ENCODE measurements around the gene DZIP1L. TPM values are rescaled to one million over a fixed set of nuclear protein-coding genes. Genes with fewer than 3 reads are reported as not detected.
"Not testable (repeated sequence)": the region's sequence is repeated elsewhere in the genome, so short reads cannot be mapped to it uniquely, and the experiment has no call there.

Gene DZIP1L
- total RNA-seq, 2 donors from 2014 or later: not detected

DNA sequence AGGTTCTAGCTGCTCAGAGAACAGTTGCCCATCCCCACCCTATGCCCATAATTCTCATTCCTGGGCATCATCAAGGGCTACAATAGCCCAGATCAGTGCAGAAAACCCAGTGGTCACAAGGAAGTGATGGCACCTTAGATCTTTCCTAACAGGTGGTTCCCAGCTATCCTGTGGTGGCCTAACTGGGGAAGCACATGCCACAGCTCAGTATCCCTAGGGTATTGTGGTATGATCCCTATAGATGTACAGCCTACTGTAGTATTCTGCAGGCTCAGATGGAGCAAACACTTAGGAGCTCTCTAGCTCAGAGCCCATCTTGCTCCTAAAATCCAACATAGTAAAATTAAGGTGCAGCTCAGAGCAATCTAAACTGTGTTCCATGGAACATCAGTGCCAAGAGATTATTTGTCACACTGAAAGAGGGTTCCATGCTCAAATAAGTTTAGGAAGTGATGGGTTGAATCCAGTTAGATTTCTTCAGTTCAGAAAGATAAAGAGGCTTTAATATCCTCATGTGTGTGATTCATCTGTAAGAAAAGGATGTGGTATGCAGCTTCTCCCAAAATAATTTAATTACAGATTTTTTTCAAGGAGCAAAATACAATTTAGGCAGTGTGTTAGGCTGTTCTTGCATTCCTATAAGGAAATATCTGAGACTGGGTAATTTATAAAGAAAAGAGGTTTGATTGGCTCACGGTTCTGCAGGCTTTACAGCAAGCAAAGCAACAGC lies 12.4 kb upstream of the DZIP1L start:
- no peaks in the 10 kb centered on the region for H3K4me1 Mint-ChIP-seq (ENCODE audit: low read depth in 2 of 2)
- no peaks in the 10 kb centered on the region for H3K9me3 Mint-ChIP-seq
- DNase-seq (ENCODE audit: low spot score) (no peak), ATAC-seq (no peak)
- H3K36me3 Mint-ChIP-seq: no peaks in the 10 kb centered on the region
- H3K27ac Mint-ChIP-seq: no peak overlapping the region
- peaks cover 3 to 12% of the 10 kb centered on the region in 2 donors for H3K27me3 Mint-ChIP-seq
- H3K4me3 Mint-ChIP-seq: no peak overlapping the region

DNA sequence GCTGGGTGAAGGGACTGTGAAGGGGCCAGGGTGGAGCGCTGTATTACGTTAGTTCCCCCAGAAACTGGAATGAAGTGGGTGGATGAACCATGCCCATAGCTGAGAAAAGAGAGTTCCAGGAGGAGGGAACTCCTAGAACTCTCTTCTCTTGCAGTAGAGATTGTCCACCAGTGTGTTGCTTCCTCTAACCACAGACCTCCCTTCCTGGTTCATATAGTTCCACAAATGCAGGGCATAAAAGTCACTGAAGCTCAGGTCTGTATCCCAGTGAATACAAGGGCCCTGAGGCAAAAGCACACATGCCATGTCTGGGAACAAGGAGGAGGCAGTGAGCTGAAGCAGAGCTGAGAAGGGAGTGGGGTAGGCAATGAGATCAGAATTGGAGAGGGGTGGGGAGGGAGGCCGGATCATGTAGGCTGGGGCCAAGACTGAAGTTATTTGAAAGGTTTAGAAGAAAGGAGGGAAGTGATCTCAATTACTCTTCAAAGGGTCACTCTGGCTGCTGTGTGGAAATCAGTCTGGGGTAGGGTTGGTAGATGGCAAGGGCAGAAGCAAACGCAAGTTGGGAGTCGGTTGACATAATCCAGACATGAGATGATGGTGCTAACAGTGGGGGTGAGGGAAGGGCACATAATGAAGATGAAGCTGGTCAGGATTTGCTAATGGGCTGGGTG lies 10.3 kb upstream of the DZIP1L start:
- no peak for DNase-seq (ENCODE audit: low spot score)
- H3K9me3 Mint-ChIP-seq: no peaks in the 10 kb centered on the region
- H3K27me3 Mint-ChIP-seq: peaks cover 3 to 4% of the 10 kb centered on the region in 2 donors
- no peak overlapping the region for H3K4me3 Mint-ChIP-seq
- no peak overlapping the region for H3K27ac Mint-ChIP-seq
- H3K4me1 Mint-ChIP-seq (ENCODE audit: low read depth in 2 of 2): no peaks in the 10 kb centered on the region
- peak in 1 of 2 donors; percentile 47 for ATAC-seq
- H3K36me3 Mint-ChIP-seq: no peaks in the 10 kb centered on the region

DNA sequence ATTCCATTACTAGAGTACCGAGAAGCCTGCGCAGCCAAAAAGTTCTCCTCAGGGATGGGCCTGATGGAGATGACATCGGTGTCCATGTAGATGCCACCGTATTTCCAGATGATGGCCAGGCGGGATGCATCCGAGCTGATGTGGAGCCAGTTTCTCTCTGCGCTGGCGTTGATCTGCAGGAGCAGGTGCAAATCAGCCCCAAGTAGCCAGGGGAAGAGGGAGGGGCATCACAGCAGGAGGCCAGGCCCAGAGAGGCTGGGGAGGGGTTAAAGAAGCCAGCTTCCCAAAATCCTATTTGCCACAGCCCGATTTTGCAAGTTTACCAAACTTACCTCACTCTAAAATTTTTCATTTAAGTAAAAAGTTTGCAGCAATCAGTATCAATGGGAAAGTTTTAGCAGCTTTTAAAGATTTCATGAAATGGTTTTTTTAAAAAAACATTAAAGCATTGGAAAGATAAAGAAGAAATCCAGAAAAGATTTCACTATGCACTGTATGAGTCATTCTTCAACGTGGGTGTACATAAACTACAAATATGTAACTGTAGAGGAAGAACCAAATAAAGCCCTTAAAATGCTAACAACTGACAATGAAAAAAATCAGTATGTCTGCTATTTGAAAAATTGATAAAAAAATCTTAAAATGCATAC lies 9.4 kb upstream of the DZIP1L start:
- Mint-ChIP-seq H3K9me3 (no peaks in the 10 kb centered on the region), H3K4me3 (no peak overlapping the region), H3K4me1 (ENCODE audit: low read depth in 2 of 2) (no peaks in the 10 kb centered on the region), H3K27me3 (peaks cover 3 to 4% of the 10 kb centered on the region in 2 donors), H3K36me3 (no peaks in the 10 kb centered on the region), H3K27ac (no peak overlapping the region)
- no peak for DNase-seq (ENCODE audit: low spot score)
- no peak for ATAC-seq

DNA sequence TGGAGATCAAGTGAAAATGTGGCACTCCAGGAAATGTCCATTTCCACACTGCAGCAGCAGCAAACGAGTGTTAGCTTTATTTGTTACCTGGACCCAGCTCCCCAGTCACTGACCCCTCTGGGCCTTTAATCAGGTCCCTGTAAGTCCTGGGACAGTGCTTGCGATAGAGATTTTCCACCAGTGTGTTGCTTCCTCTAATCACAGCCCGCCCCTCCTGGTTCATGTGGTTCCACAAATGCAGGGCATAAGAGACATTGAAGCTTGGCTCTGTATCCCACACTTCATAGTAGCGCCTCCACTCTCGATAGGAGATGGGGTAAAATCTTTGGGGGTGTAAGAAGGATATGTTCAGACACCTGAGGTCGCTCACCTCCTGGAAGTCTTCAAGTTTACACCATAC lies 8.8 kb upstream of the DZIP1L start:
- Mint-ChIP-seq H3K4me1 (ENCODE audit: low read depth in 2 of 2) (no peaks in the 10 kb centered on the region), H3K36me3 (no peaks in the 10 kb centered on the region), H3K27ac (no peak overlapping the region), H3K4me3 (no peak overlapping the region), H3K9me3 (no peaks in the 10 kb centered on the region), H3K27me3 (peaks cover 3 to 4% of the 10 kb centered on the region in 2 donors)
- ATAC-seq (no peak), DNase-seq (ENCODE audit: low spot score) (no peak)

DNA sequence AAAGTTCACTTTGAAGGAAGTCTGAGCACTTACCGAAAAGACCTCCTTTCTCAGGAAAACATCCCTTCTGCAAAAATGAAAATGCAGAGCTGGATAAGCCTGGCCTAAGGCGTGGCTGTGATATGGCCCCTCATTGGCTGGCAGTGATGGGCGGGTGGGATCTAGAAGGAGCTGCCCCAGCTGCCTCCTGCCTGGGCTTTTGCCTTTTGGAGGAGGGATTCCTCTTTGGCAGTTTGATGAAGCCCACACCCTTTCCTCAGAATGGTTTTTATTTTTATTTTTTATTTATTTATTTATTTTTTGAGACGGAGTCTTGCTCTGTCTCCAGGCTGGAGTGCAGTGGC lies 4.0 kb upstream of the DZIP1L start:
- ATAC-seq (no peak), DNase-seq (ENCODE audit: low spot score) (no peak)
- Mint-ChIP-seq H3K36me3 (no peaks in the 10 kb centered on the region), H3K9me3 (no peaks in the 10 kb centered on the region), H3K4me1 (ENCODE audit: low read depth in 2 of 2) (peaks cover 0 to 3% of the 10 kb centered on the region in 2 donors), H3K27me3 (peaks cover 18 to 27% of the 10 kb centered on the region in 2 donors), H3K4me3 (no peak overlapping the region), H3K27ac (no peak overlapping the region)

DNA sequence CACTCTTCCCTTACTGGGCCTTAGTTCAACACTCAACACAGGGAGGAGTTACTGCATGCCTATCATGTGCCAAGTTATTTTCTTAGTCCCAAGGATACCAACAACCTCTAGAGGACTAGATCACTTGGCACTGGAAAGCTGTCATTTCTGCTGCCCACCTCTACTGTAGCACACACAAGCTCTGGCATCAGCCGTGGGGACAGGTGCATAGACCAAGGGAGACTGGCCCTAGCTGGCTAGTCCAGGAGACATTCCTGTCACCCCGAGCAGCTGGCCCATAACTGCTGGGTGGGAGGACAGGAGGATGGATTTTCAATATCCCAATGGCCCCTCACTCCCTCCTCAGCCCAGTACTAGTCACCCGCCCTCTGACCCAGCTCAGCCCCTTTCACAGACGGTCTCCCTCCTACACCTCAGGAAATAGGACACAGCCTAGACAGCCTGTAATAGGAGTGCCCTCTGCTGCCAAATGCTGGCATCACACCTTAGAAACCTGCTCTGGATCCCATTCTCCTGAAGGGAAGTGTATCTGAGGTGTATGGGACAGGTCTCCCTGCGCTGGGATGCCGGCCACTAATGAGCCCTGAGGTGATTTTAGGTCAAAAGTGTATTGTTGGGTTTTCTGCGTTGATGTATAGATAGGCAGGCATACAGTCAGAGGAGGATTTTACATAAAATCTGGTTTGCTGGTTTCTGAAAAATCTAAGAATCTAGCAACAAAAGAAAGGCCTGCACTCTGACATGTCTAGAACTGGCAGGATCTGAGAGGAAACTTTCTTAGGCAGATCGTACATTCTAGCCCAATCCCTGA lies 3.4 kb upstream of the DZIP1L start:
- Mint-ChIP-seq H3K4me1 (ENCODE audit: low read depth in 2 of 2) (peaks cover 0 to 3% of the 10 kb centered on the region in 2 donors), H3K27me3 (peaks cover 18 to 27% of the 10 kb centered on the region in 2 donors), H3K27ac (no peak overlapping the region), H3K9me3 (no peaks in the 10 kb centered on the region), H3K4me3 (no peak overlapping the region), H3K36me3 (no peaks in the 10 kb centered on the region)
- peak; percentile 64 to 65 for ATAC-seq
- DNase-seq (ENCODE audit: low spot score): no peak

DNA sequence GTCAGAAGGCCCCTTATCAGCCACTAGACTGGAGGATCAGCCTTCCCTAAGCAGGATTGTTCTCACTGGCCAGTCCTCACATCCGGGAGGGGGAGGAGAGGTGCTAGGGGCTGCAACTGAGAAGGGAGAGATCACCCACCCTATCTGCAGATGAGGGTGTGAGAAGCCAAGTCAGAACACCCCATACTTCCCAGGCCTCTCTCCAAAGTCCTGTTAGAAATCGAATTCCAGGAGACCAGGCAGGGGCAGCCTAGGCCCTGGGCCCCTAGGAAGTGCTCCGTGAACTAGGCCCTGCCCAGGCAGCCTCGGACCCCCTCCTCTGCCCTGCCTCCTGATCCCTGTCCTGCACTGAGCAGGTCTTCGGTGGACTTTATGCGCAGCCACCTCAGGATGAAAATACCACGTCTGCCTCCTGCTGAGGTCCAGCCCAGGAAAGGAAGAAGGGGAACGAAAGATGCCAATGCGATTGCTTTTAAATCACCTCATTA lies 933 bp downstream of the DZIP1L start:
- H3K27me3 Mint-ChIP-seq: peaks cover 28 to 41% of the 10 kb centered on the region in 2 donors
- ATAC-seq (no peak), DNase-seq (ENCODE audit: low spot score) (no peak)
- no peaks in the 10 kb centered on the region for H3K9me3 Mint-ChIP-seq
- peak overlapping the region; percentile 67 for H3K4me3 Mint-ChIP-seq
- H3K36me3 Mint-ChIP-seq: no peaks in the 10 kb centered on the region
- no peak overlapping the region for H3K27ac Mint-ChIP-seq
- H3K4me1 Mint-ChIP-seq (ENCODE audit: low read depth in 2 of 2): peaks cover 0 to 3% of the 10 kb centered on the region in 2 donors

DNA sequence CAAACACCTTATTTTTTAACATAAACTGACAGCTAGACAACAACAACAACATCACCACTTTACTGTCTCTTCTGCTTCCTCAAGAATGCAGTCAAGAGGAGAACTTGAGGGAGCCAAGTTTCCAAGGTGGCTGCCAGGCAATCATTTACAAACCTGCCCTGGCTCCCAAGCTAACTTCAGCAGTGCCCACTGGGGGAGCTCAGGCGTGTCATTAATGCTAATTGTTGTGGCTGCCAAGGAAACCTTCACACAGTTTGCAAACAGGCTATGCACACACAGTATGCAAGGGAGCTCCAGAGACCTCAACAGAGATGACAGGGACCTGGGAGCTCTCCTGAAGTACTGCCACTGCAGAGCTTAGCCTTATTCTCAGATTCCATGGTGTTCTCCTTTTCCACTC lies 2.1 kb downstream of the DZIP1L start:
- H3K4me1 Mint-ChIP-seq (ENCODE audit: low read depth in 2 of 2): peaks cover 0 to 3% of the 10 kb centered on the region in 2 donors
- H3K27ac Mint-ChIP-seq: no peak overlapping the region
- H3K27me3 Mint-ChIP-seq: peaks cover 28 to 46% of the 10 kb centered on the region in 2 donors
- no peaks in the 10 kb centered on the region for H3K9me3 Mint-ChIP-seq
- no peaks in the 10 kb centered on the region for H3K36me3 Mint-ChIP-seq
- ATAC-seq (no peak), DNase-seq (ENCODE audit: low spot score) (no peak)
- no peak overlapping the region for H3K4me3 Mint-ChIP-seq

DNA sequence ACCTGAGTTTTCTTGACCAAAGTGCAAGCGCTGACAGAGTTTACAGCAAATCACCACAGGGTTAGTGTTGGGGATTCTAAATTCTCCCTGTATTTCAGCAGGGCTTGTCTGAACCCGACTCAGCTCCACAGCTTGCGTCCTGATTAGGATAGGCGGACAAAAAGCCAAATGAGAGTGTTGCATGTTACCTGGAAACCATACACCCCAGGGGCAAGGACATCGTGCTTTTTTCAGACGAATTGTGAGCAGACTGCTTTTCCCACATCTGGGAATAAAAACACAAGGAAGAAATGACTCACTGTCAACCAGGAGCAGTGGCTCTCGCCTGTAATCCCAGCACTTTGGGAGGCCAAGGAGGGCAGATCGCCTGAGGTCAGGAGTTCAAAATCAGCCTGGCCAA lies 3.0 kb downstream of the DZIP1L start:
- Mint-ChIP-seq H3K4me3 (no peak overlapping the region), H3K27me3 (peaks cover 25 to 43% of the 10 kb centered on the region in 2 donors), H3K4me1 (ENCODE audit: low read depth in 2 of 2) (peaks cover 0 to 3% of the 10 kb centered on the region in 2 donors), H3K36me3 (no peaks in the 10 kb centered on the region), H3K27ac (no peak overlapping the region), H3K9me3 (no peaks in the 10 kb centered on the region)
- no peak for ATAC-seq
- no peak for DNase-seq (ENCODE audit: low spot score)

DNA sequence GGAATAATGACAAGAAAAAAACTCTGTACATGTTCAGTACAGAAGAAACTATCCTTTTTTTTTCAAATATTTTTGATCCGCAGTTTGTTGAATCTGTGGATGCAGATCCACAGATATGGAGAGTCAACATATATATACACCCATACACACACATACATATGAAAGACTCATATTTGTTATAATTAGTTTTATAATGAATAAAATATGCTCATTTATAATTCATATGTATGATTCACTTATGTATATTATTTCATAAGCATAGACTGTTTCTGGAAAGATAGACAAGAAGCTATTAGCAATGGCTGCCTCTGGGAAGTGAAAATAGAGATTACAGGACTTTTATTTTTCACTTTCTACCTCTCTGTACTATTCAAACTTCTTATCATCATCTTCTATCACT lies 9.8 kb downstream of the DZIP1L start:
- no peak for DNase-seq (ENCODE audit: low spot score)
- no peaks in the 10 kb centered on the region for H3K36me3 Mint-ChIP-seq
- H3K27me3 Mint-ChIP-seq: peaks cover 5 to 18% of the 10 kb centered on the region in 2 donors
- no peaks in the 10 kb centered on the region for H3K4me1 Mint-ChIP-seq (ENCODE audit: low read depth in 2 of 2)
- ATAC-seq: no peak
- no peaks in the 10 kb centered on the region for H3K9me3 Mint-ChIP-seq
- no peak overlapping the region for H3K27ac Mint-ChIP-seq
- H3K4me3 Mint-ChIP-seq: no peak overlapping the region

DNA sequence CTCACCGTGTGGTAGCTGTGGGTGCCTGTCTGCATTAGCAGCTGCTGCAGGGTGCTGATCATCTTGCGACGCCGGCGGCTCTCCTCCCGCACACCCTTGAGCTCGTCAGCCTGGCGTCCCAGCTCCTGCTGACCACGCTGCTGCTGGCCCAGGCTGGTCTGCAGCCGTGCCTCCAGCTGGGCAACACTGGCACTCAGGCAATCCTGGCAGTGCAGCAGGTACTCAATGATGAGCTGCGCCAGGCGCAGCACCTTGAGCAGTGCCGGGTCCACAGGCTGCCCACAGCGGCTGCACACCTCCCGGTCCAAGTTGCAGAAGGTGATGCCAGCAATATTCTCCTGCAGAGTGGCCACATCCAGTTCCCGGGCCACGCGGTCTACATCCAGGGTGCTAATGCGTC lies 11.9 kb downstream of the DZIP1L start:
- Mint-ChIP-seq H3K36me3 (no peaks in the 10 kb centered on the region), H3K27me3 (peaks cover 2 to 12% of the 10 kb centered on the region in 2 donors), H3K4me3 (no peak overlapping the region), H3K4me1 (ENCODE audit: low read depth in 2 of 2) (no peaks in the 10 kb centered on the region), H3K27ac (no peak overlapping the region), H3K9me3 (no peaks in the 10 kb centered on the region)
- DNase-seq (ENCODE audit: low spot score) (no peak), ATAC-seq (peak; percentile 28 to 45)

DNA sequence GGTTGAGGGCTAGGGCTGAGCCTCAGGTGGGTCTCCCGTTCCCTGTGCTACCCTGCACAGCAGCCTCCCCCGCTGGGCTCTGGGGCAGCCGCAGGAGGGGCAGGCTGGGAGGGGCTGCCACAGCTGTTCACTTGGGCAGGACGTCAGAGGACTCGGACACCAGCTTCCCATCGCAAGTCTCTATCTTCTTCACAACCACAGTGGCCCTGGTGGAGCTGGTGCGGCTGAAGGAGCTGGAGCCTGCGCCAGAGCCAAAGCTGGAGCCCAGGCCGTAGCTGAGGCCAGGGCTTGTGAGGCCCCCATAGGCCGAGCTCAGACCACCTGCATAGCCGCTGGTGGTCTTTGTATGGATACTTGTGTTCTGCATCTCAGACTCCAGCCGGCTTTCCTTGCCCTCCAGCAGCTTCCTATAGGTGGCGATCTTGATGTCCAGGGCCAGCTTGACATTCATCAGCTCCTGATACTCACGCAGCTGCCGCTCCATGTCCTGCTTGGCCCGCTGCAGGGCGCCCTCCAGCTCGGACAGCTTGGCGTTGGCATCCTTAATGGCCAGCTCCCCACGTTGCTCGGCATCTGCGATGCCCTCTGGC lies 14.0 kb downstream of the DZIP1L start:
- not testable (repeated sequence) for H3K27ac Mint-ChIP-seq; H3K27me3 Mint-ChIP-seq; H3K36me3 Mint-ChIP-seq; H3K4me1 Mint-ChIP-seq (ENCODE audit: low read depth in 2 of 2); DNase-seq (ENCODE audit: low spot score); ATAC-seq; H3K9me3 Mint-ChIP-seq; H3K4me3 Mint-ChIP-seq

DNA sequence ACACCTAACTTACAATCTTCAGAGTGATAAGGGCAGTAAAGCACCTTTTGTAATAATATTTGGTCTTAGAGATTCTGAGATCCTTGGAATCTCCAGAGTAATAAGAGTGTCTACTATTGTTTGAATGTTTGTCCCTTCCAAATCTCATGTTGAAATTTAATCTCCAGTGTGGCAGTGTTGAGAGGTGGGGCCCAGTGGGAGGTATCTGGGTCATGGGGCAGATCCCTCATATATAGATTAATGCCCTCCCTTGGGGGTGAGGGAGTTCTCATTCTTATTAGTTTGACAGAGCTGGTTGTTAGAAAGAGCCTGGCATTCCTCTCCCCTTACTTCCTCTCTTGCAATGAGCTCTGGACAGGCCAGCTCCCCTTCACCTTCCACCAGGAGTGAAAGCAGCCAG lies 16.0 kb downstream of the DZIP1L start:
- no peaks in the 10 kb centered on the region for H3K9me3 Mint-ChIP-seq
- peaks cover 3 to 14% of the 10 kb centered on the region in 2 donors for H3K27me3 Mint-ChIP-seq
- no peak for DNase-seq (ENCODE audit: low spot score)
- ATAC-seq: no peak
- no peak overlapping the region for H3K27ac Mint-ChIP-seq
- no peaks in the 10 kb centered on the region for H3K4me1 Mint-ChIP-seq (ENCODE audit: low read depth in 2 of 2)
- H3K36me3 Mint-ChIP-seq: no peaks in the 10 kb centered on the region
- no peak overlapping the region for H3K4me3 Mint-ChIP-seq

All from natural killer cell treated with Interleukin-12 subunit alpha and Interleukin-12 subunit beta and Interleukin-15 and Interleukin-18, amount 100 ng/mL, for 72 hours (primary cell).